ENCODE data around the gene HSF5.
"Not testable (repeated sequence)": the region's sequence is repeated elsewhere in the genome, so short reads cannot be mapped to it uniquely, and the experiment has no call there.

HSF5 gene

GRCh38 chr17:58412064-58412703 lies 76.0 kb downstream of the HSF5 start:
- DNase-seq (ENCODE audit: low spot score): no peak

- DNase-seq (ENCODE audit: low spot score): no peak
Measured at GRCh38 chr17:58411408-58411894, 76.8 kb downstream of the HSF5 start.

- DNase-seq (ENCODE audit: low spot score): no peak
Measured at GRCh38 chr17:58410714-58411407, 77.3 kb downstream of the HSF5 start.

- no peak for DNase-seq (ENCODE audit: low spot score)
Measured at GRCh38 chr17:58409432-58409831, 78.8 kb downstream of the HSF5 start.

GRCh38 chr17:58403311-58403710 lies 84.9 kb downstream of the HSF5 start:
- DNase-seq (ENCODE audit: low spot score): peak; percentile 77

GRCh38 chr17:58402679-58403078 lies 85.5 kb downstream of the HSF5 start:
- DNase-seq (ENCODE audit: low spot score): no peak

GRCh38 chr17:58402047-58402446 lies 86.2 kb downstream of the HSF5 start:
- DNase-seq (ENCODE audit: low spot score): peak; percentile 68

- DNase-seq (ENCODE audit: low spot score): no peak
Measured at GRCh38 chr17:58401287-58401686, 86.9 kb downstream of the HSF5 start.

GRCh38 chr17:58400826-58401225 lies 87.4 kb downstream of the HSF5 start:
- DNase-seq (ENCODE audit: low spot score): no peak

GRCh38 chr17:58399974-58400373 lies 88.2 kb downstream of the HSF5 start:
- DNase-seq (ENCODE audit: low spot score): no peak

- no peak for DNase-seq (ENCODE audit: low spot score)
Measured at GRCh38 chr17:58398574-58399266, 89.5 kb downstream of the HSF5 start.

GRCh38 chr17:58397421-58397820 lies 90.8 kb downstream of the HSF5 start:
- not testable (repeated sequence) for DNase-seq (ENCODE audit: low spot score)

- no peak for DNase-seq (ENCODE audit: low spot score)
Measured at GRCh38 chr17:58396173-58396572, 92.0 kb downstream of the HSF5 start.

- no peak for DNase-seq (ENCODE audit: low spot score)
Measured at GRCh38 chr17:58394534-58395223, 93.5 kb downstream of the HSF5 start.

GRCh38 chr17:58391302-58391984 lies 96.8 kb downstream of the HSF5 start:
- DNase-seq (ENCODE audit: low spot score): peak; percentile 74

GRCh38 chr17:58390884-58391283 lies 97.3 kb downstream of the HSF5 start:
- no peak for DNase-seq (ENCODE audit: low spot score)

GRCh38 chr17:58388302-58389190 lies 99.7 kb downstream of the HSF5 start:
- DNase-seq (ENCODE audit: low spot score): no peak

- DNase-seq (ENCODE audit: low spot score): no peak
Measured at GRCh38 chr17:58387834-58388233, 100.4 kb downstream of the HSF5 start.

GRCh38 chr17:58386708-58387107 lies 101.5 kb downstream of the HSF5 start:
- DNase-seq (ENCODE audit: low spot score): no peak

GRCh38 chr17:58385359-58385899 lies 102.8 kb downstream of the HSF5 start:
- no peak for DNase-seq (ENCODE audit: low spot score)

- DNase-seq (ENCODE audit: low spot score): no peak
Measured at GRCh38 chr17:58384897-58385296, 103.3 kb downstream of the HSF5 start.
